HG03354 (cell line): ENCODE data around the gene PLPP3.

Source experiments
- ATAC-seq: cut with Tn5 transposase; IDR thresholded peaks from one replicate; pipeline ENCODE4 v1.9.1; 2021; ENCODE audit warnings: mild to moderate bottlenecking; ENCODE audit not compliant: unreplicated experiment, poor library complexity, severe bottlenecking

Gene PLPP3

GRCh38 chr1:56506951-56507491, 72.3 kb downstream of the PLPP3 start:
- no peak for ATAC-seq

- no peak for ATAC-seq
Observed at GRCh38 chr1:56505792-56506743, 73.3 kb downstream of the PLPP3 start.

DNA sequence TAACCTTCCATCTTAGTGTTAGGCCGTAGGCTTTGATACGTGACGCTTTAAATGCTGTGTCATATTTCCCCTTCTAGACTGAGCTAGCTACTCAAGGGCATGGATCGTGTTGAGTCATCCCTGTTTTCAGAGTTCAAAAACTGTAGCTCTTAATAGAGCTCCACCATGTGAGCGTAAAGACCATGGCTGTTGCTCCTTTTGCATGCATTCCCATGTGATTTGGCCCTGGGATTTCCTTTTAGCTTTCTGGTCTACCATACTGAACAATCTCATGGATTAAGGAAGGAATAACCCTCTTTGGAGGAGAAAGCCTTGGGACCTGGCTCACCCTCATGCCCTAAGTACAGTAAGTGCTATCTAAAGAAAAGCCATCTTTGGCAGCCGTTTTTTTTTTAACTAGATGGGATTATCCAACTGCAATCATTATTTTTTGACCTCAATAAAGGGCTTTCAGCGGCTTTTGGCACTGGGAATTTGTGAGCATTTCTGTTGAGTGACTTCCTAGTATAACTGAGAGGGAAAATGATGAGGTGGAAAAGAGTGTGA, 76.6 kb downstream of the PLPP3 start:
- no peak for ATAC-seq

- ATAC-seq = no peak
Observed at GRCh38 chr1:56501888-56502287, 77.5 kb downstream of the PLPP3 start.

DNA sequence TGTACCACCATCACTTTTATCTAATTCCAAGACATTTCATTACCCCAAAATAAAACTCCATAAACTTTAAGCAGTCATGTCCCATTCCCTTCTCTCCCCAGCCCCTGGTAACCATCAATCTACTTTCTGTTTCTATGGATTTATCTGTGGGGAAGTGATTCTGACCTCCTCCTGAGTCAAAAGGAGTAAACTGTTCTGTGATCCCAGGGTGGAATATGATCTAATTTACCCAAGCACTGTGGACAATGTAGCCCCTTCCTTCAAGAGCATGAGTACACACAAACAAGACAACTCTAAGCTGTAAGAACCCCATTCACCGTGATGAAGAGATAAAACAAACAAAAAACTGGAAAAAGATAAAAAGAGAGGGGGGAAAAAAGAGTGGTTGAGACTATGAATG, 77.9 kb downstream of the PLPP3 start:
- ATAC-seq = no peak

DNA sequence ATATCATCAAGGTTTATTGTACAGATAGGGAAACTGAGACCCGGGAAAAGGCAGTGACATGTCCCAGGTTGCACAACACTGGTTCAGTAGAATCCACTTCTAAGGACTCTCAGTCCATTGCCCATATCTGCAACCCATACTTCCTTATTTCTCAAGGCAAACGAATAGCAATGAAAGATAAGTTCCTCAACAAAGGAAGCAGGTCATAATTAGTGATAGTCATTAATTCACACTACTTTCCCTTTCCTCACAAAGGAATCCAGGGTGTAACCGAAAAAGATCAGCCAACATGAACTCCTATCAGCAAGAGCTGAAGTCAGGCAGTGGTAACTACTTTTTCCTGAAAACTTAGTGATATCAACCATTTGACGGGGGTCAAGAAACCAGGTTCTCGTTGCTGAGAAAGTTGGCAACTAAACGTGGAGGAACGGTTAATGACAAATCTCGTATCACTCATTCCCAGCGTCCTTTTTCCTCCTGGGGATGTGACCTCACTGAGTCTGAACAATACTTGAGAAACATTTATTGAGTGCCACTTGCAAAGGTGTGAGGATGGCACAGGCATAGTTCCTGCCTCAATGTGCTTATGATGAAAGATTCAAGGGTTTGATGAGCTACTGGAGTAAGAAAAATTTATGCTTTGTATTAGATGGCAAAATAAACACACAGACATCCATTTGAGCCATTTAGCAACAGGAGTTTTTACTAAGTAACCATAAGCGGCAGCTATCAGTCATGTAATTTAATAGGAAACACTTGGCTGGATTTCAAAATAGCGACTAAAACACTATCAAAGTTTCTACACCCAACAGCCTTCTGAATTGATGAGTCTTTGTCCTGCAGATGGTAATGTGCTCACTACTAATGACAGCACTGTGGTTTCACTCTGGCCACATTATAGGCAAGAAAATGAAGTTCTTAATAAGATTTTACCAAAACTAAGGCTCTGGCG, 82.3 kb downstream of the PLPP3 start:
- ATAC-seq = no peak

DNA sequence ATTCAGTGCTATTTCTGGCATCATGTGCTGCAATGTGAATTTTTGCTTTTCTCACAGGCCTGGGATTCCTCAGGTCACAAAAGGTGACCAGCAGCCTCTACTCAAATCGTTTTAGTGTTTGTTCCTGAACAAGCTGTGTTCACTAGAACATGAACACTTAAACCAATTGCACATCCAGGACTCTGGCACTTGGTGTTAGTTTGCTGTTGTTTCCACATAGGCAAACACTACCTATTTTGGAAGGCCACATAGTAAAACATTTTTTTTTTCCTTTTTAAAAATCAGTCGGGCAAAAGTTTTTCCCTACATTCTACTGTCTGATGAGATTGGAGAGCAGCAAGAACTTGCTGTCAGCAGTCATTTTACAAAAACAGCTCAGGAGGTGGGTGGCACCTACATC, 83.2 kb downstream of the PLPP3 start:
- ATAC-seq = no peak

DNA sequence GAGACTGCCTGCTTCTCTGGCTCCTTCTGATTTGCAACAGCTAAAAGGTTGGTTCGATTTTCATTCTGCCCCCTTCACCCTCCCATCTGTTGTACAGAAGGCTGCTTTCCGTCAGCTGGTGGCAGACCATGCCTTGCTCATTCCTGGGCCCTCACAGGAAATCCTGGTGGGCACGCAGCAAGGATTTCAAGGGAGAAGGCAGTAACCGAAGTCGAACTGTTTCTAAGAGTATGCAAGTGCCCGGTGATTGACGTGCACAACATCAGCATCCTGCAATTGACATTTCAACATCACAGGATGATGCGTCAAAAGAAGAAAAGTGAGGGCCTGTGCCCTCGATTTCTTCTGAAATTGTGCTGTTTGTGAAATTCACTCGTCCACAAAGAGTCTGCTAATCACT, 83.8 kb downstream of the PLPP3 start:
- ATAC-seq = no peak

- ATAC-seq = no peak
Observed at GRCh38 chr1:56494306-56494705, 85.1 kb downstream of the PLPP3 start.

DNA sequence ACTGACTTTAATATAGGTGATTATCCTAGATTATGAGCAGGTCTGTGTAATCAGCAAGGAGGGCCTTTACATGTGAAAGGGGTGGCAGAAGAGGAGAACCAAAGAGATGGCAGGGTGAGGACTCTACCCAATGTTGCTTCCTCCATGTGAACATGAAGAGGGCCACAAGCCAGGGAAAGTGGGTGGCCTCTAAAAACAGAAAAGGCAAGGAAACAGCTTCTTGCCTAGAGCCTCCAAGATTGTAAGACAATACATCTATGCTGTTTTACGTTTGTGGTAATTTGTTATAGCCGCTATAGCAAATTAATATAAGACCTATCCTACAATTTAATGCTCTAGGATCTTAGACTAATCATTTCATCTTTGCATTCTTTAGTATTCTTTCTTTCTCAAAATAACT, 85.5 kb downstream of the PLPP3 start:
- ATAC-seq = no peak

DNA sequence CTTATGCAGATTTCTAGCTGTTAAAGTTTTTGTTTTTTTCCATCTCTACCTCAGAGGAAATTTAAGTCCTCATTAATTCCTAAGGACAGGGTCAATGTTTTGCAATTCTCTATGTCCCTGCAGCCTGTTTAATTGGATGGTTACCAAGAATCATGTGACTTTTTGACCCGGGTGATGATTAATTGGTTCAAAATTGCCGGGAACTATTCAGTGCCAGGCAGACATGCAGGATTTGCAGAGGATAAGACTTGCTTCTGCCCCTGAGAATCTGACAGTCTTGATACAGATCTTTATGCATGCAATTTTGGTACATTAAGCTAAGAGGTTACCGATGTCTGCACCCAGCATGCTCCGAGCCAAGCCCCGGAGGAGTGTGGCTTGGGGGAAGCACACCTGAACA, 87.9 kb downstream of the PLPP3 start:
- no peak for ATAC-seq

- ATAC-seq = no peak
Observed at GRCh38 chr1:56490619-56491018, 88.7 kb downstream of the PLPP3 start.

GRCh38 chr1:56489695-56490094, 89.7 kb downstream of the PLPP3 start:
- ATAC-seq = no peak

- no peak for ATAC-seq
Observed at GRCh38 chr1:56484695-56485094, 94.7 kb downstream of the PLPP3 start.

DNA sequence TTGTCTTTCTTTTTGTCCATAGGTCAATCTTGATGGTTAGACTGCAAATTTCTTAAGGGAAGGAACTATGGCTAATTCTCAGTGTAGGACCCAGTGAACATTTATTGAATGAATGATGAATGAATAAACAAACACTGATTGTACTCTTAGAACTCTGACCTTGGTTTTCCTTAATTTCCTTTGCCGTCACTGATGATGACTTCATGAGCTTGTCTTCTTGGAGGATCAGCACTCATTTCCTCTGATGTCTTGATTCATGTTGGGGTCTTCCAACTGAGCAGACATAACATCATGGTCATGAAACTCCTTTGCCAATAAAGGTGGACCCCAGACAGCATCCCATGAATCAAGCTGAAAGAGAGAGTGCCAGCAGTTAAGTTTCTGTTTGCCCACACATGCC, 96.3 kb downstream of the PLPP3 start:
- no peak for ATAC-seq

- no peak for ATAC-seq
Observed at GRCh38 chr1:56482486-56482885, 96.9 kb downstream of the PLPP3 start.

- ATAC-seq = no peak
Observed at GRCh38 chr1:56481140-56481694, 98.1 kb downstream of the PLPP3 start.

- ATAC-seq = no peak
Observed at GRCh38 chr1:56478734-56479133, 100.6 kb downstream of the PLPP3 start.

- peak; percentile 60 for ATAC-seq
Observed at GRCh38 chr1:56477164-56478111, 101.9 kb downstream of the PLPP3 start.
